ENCODE data around the gene TECPR1.
A peak's percentile ranks its signal among the peaks of the same experiment; 100 is the strongest.

The TECPR1 gene

GRCh38 chr7:98175260-98175940 is 76.6 kb downstream of the TECPR1 start:
- TF ChIP-seq CTCF (IDR thresholded peaks at IDR 0.05; ENCODE audit: low read length) (no peak), EZH2 (IDR thresholded peaks at IDR 0.05; ENCODE audit: borderline replicate concordance, low read length) (no peak)
- H3K79me2 ChIP-seq (ENCODE audit: insufficient read depth, low read length), result no peaks in the 10 kb centered on the region
- no peak overlapping the region for H2AFZ ChIP-seq (ENCODE audit: low read length)
- no peaks in the 10 kb centered on the region for H3K9me3 ChIP-seq (ENCODE audit: low read length)
- no peaks in the 10 kb centered on the region for H3K27me3 ChIP-seq (ENCODE audit: insufficient read depth, low read length)
- H3K36me3 ChIP-seq (ENCODE audit: insufficient read depth, low read length), result peaks cover 6% of the 10 kb centered on the region; the same call in 1 of the 2 replicates
- no peaks in the 10 kb centered on the region for H3K9me2 ChIP-seq (ENCODE audit: low read depth, low read length)
- no peak overlapping the region for H3K9ac ChIP-seq (ENCODE audit: low read length)
- no peaks in the 10 kb centered on the region for H4K20me1 ChIP-seq (ENCODE audit: insufficient read depth, low read length)
- H3K4me1 ChIP-seq (ENCODE audit: insufficient read depth, low read length, severe bottlenecking), result no peaks in the 10 kb centered on the region
- H3F3A ChIP-seq (ENCODE audit: insufficient read depth, low read length), result no peaks in the 10 kb centered on the region
- H3K27ac ChIP-seq (ENCODE audit: low read depth, low read length, poor library complexity, severe bottlenecking), result no peak overlapping the region
- no peak overlapping the region for H3K4me3 ChIP-seq (ENCODE audit: low read depth, low read length, poor library complexity, severe bottlenecking)
- no peak overlapping the region for H3K4me2 ChIP-seq (ENCODE audit: low read length)

- no peak overlapping the region for H2AFZ ChIP-seq (ENCODE audit: low read length)
- H3K4me2 ChIP-seq (ENCODE audit: low read length), result no peak overlapping the region
- no peak overlapping the region for H3K27ac ChIP-seq (ENCODE audit: low read depth, low read length, poor library complexity, severe bottlenecking)
- H3K79me2 ChIP-seq (ENCODE audit: insufficient read depth, low read length), result no peaks in the 10 kb centered on the region
- TF ChIP-seq CTCF (IDR thresholded peaks at IDR 0.05; ENCODE audit: low read length) (peak; percentile 23), EZH2 (IDR thresholded peaks at IDR 0.05; ENCODE audit: borderline replicate concordance, low read length) (no peak)
- no peaks in the 10 kb centered on the region for H3F3A ChIP-seq (ENCODE audit: insufficient read depth, low read length)
- H3K4me1 ChIP-seq (ENCODE audit: insufficient read depth, low read length, severe bottlenecking), result no peaks in the 10 kb centered on the region
- H3K9me2 ChIP-seq (ENCODE audit: low read depth, low read length), result no peaks in the 10 kb centered on the region
- H3K9me3 ChIP-seq (ENCODE audit: low read length), result no peaks in the 10 kb centered on the region
- H3K4me3 ChIP-seq (ENCODE audit: low read depth, low read length, poor library complexity, severe bottlenecking), result no peak overlapping the region
- H3K9ac ChIP-seq (ENCODE audit: low read length), result no peak overlapping the region
- H3K27me3 ChIP-seq (ENCODE audit: insufficient read depth, low read length), result no peaks in the 10 kb centered on the region
- peaks cover 6% of the 10 kb centered on the region; the same call in 1 of the 2 replicates for H3K36me3 ChIP-seq (ENCODE audit: insufficient read depth, low read length)
- no peaks in the 10 kb centered on the region for H4K20me1 ChIP-seq (ENCODE audit: insufficient read depth, low read length)
Observed at GRCh38 chr7:98174334-98175259, 77.4 kb downstream of the TECPR1 start.

GRCh38 chr7:98171449-98171848 is 80.6 kb downstream of the TECPR1 start:
- H2AFZ ChIP-seq (ENCODE audit: low read length), result no peak overlapping the region
- H3K9me3 ChIP-seq (ENCODE audit: low read length), result no peaks in the 10 kb centered on the region
- H3K4me3 ChIP-seq (ENCODE audit: low read depth, low read length, poor library complexity, severe bottlenecking), result no peak overlapping the region
- TF ChIP-seq CTCF (IDR thresholded peaks at IDR 0.05; ENCODE audit: low read length) (no peak), EZH2 (IDR thresholded peaks at IDR 0.05; ENCODE audit: borderline replicate concordance, low read length) (no peak)
- H4K20me1 ChIP-seq (ENCODE audit: insufficient read depth, low read length), result no peaks in the 10 kb centered on the region
- H3K9me2 ChIP-seq (ENCODE audit: low read depth, low read length), result no peaks in the 10 kb centered on the region
- no peaks in the 10 kb centered on the region for H3K79me2 ChIP-seq (ENCODE audit: insufficient read depth, low read length)
- peaks cover 6% of the 10 kb centered on the region; the same call in 1 of the 2 replicates for H3K36me3 ChIP-seq (ENCODE audit: insufficient read depth, low read length)
- H3K4me2 ChIP-seq (ENCODE audit: low read length), result no peak overlapping the region
- H3K27me3 ChIP-seq (ENCODE audit: insufficient read depth, low read length), result no peaks in the 10 kb centered on the region
- H3K9ac ChIP-seq (ENCODE audit: low read length), result no peak overlapping the region
- H3F3A ChIP-seq (ENCODE audit: insufficient read depth, low read length), result no peaks in the 10 kb centered on the region
- no peak overlapping the region for H3K27ac ChIP-seq (ENCODE audit: low read depth, low read length, poor library complexity, severe bottlenecking)
- H3K4me1 ChIP-seq (ENCODE audit: insufficient read depth, low read length, severe bottlenecking), result no peaks in the 10 kb centered on the region
